ENCODE data around the gene PPP1R14C. TPM values are rescaled to one million over a fixed set of nuclear protein-coding genes. Genes with fewer than 3 reads are reported as not detected.

PPP1R14C gene
- total and polyA plus RNA-seq, 10 of the 15 experiments (the other 5 are each of a cell fraction or from before 2014, with no cell fraction given): 0.07 to 1.6 (median 0.13) TPM; not detected in 4

- H3K36me3 ChIP-seq (ENCODE audit: control insufficient read depth in 2 of 2, insufficient read depth in 2 of 2, low read length in 1 of 2): no peaks in the 10 kb centered on the region
- no peak for TF ChIP-seq ATF3 (IDR thresholded peaks at IDR 0.05; ENCODE audit: borderline replicate concordance, extremely low read depth, low read depth, low read length)
- no peak for TF ChIP-seq ZBTB40 (IDR thresholded peaks at IDR 0.05; ENCODE audit: borderline replicate concordance)
- no peak for TF ChIP-seq RUNX3 (IDR thresholded peaks at IDR 0.05; ENCODE audit: low read length)
- no peak for TF ChIP-seq HDGF (IDR thresholded peaks at IDR 0.05)
- no peak for TF ChIP-seq ZNF217 (IDR thresholded peaks at IDR 0.05)
- TF ChIP-seq BHLHE40 (IDR thresholded peaks at IDR 0.05; ENCODE audit: borderline replicate concordance in 1 of 2, low read depth in 2 of 2, low read length in 1 of 2): no peak
- no peak for TF ChIP-seq ZBED1 (IDR thresholded peaks at IDR 0.05; ENCODE audit: borderline replicate concordance)
- no peak for TF ChIP-seq SMARCA5 (IDR thresholded peaks at IDR 0.05)
- TF ChIP-seq ASH2L (IDR thresholded peaks at IDR 0.05; ENCODE audit: borderline replicate concordance, low read depth): no peak
- no peak for TF ChIP-seq SREBF1 (IDR thresholded peaks at IDR 0.05; ENCODE audit: low read length)
- no peak for TF ChIP-seq SP1 (IDR thresholded peaks at IDR 0.05; ENCODE audit: low read depth, low read length)
- TF ChIP-seq PBX3 (IDR thresholded peaks at IDR 0.05; ENCODE audit: insufficient replicate concordance, low read depth, low read length): no peak
- no peak for TF ChIP-seq TBL1XR1 (IDR thresholded peaks at IDR 0.05; ENCODE audit: low read depth, low read length)
- TF ChIP-seq REST (IDR thresholded peaks at IDR 0.05; ENCODE audit: low read depth, low read length): no peak
- no peak overlapping the region for H3K9ac ChIP-seq (ENCODE audit: control insufficient read depth, insufficient read depth, low read length)
- in situ Hi-C loops (cut with MboI) (no loop called here), intact Hi-C loops (cut with micrococcal nuclease; ENCODE audit: unreplicated experiment) (no loop called here)
- no peak overlapping the region for H3K27ac ChIP-seq (ENCODE audit: control insufficient read depth, insufficient read depth)
- BruUV-seq (replicated peaks): no TSS peak
- WGBS (ENCODE audit: insufficient coverage, insufficient replicate concordance, low lambda C conversion rate, missing lambda C conversion rate): 54% methylated on average over 8 of the region's 8 CpGs
- H4K20me1 ChIP-seq (ENCODE audit: control insufficient read depth, insufficient read depth): no peaks in the 10 kb centered on the region
- H3K9me3 ChIP-seq (replicated peaks; ENCODE audit: control insufficient read depth, insufficient read depth, low read length): no peaks in the 10 kb centered on the region
- ChIA-PET POLR2A (no interaction called here), SMC1A (ENCODE audit: uncharacterized antibody, unreplicated experiment) (no interaction called here), RAD21 (ENCODE audit: unreplicated experiment) (no interaction called here), CTCF (no interaction called here)
- no peak for FAIRE-seq
- ATAC-seq: no peak
- no peak overlapping the region for H2AFZ ChIP-seq (ENCODE audit: control insufficient read depth, low read depth, low read length)
- peaks cover 0 to 1% of the 10 kb centered on the region in 2 experiments; a peak in 3 of 4 replicates for H3K27me3 ChIP-seq (replicated peaks in 1 of 2; ENCODE audit: control insufficient read depth in 2 of 2, insufficient read depth in 2 of 2, low read length in 1 of 2)
- no peak for DNase-seq (ENCODE audit: low read depth, low spot score)
- no peak overlapping the region for H3K4me3 ChIP-seq
- no peaks in the 10 kb centered on the region for H3K4me1 ChIP-seq (ENCODE audit: control insufficient read depth, insufficient read depth, low read length)
- no peaks in the 10 kb centered on the region for H3K79me2 ChIP-seq (ENCODE audit: control insufficient read depth, insufficient read depth, low read length)
- H3K4me2 ChIP-seq (ENCODE audit: control insufficient read depth, insufficient read depth): no peak overlapping the region
Measured at GRCh38 chr6:150202404-150202803, 59.6 kb downstream of the PPP1R14C start.

All from GM12878 (cell line).